ENCODE measurements around the gene MPIG6B.

MPIG6B gene

GRCh38 chr6:31692353-31692752 is 30.8 kb upstream of the MPIG6B start:
- DNase-seq (ENCODE audit: low read depth in 1 of 2, low spot score in 1 of 2): no peak
- no peak overlapping the region for H3K27ac ChIP-seq (replicated peaks)
- TF ChIP-seq REST (IDR thresholded peaks at IDR 0.05; ENCODE audit: insufficient replicate concordance, low read depth): no peak
- TF ChIP-seq SPI1 (IDR thresholded peaks at IDR 0.05; ENCODE audit: borderline replicate concordance, low read depth): no peak
- TF ChIP-seq POLR2AphosphoS5 (IDR thresholded peaks at IDR 0.05; ENCODE audit: low read depth): no peak
- TF ChIP-seq CTCF (IDR thresholded peaks at IDR 0.05; ENCODE audit: insufficient read depth, low read length): no peak
- TF ChIP-seq GABPA (IDR thresholded peaks at IDR 0.05; ENCODE audit: low read depth): no peak
- H3K4me3 ChIP-seq (replicated peaks; ENCODE audit: insufficient read depth, low read length): no peak overlapping the region
- no peaks in the 10 kb centered on the region for H3K27me3 ChIP-seq (ENCODE audit: insufficient read depth, poor library complexity, severe bottlenecking)

- no peak overlapping the region for H3K4me3 ChIP-seq (replicated peaks; ENCODE audit: insufficient read depth, low read length)
- no peak for DNase-seq (ENCODE audit: low read depth in 1 of 2, low spot score in 1 of 2)
- TF ChIP-seq GABPA (IDR thresholded peaks at IDR 0.05; ENCODE audit: low read depth) (no peak), POLR2AphosphoS5 (IDR thresholded peaks at IDR 0.05; ENCODE audit: low read depth) (no peak), REST (IDR thresholded peaks at IDR 0.05; ENCODE audit: insufficient replicate concordance, low read depth) (no peak), CTCF (IDR thresholded peaks at IDR 0.05; ENCODE audit: insufficient read depth, low read length) (no peak), SPI1 (IDR thresholded peaks at IDR 0.05; ENCODE audit: borderline replicate concordance, low read depth) (no peak)
- H3K27me3 ChIP-seq (ENCODE audit: insufficient read depth, poor library complexity, severe bottlenecking): no peaks in the 10 kb centered on the region
- no peak overlapping the region for H3K27ac ChIP-seq (replicated peaks)
Observed at GRCh38 chr6:31692886-31693285, 30.3 kb upstream of the MPIG6B start.

- DNase-seq (ENCODE audit: low read depth in 1 of 2, low spot score in 1 of 2): no peak
- Histone ChIP-seq H3K27ac (replicated peaks) (no peak overlapping the region), H3K4me3 (replicated peaks; ENCODE audit: insufficient read depth, low read length) (no peak overlapping the region), H3K27me3 (ENCODE audit: insufficient read depth, poor library complexity, severe bottlenecking) (no peaks in the 10 kb centered on the region)
- no peak for TF ChIP-seq GABPA (IDR thresholded peaks at IDR 0.05; ENCODE audit: low read depth)
- TF ChIP-seq CTCF (IDR thresholded peaks at IDR 0.05; ENCODE audit: insufficient read depth, low read length): no peak
- no peak for TF ChIP-seq SPI1 (IDR thresholded peaks at IDR 0.05; ENCODE audit: borderline replicate concordance, low read depth)
- no peak for TF ChIP-seq POLR2AphosphoS5 (IDR thresholded peaks at IDR 0.05; ENCODE audit: low read depth)
- no peak for TF ChIP-seq REST (IDR thresholded peaks at IDR 0.05; ENCODE audit: insufficient replicate concordance, low read depth)
Observed at GRCh38 chr6:31693535-31693934, 29.6 kb upstream of the MPIG6B start.

Measured in HL-60 (cell line).